Hindlimb muscle (tissue), 1 donor: ENCODE data around the gene WIPI1. TPM values are rescaled to one million over a fixed set of nuclear protein-coding genes. Genes with fewer than 3 reads are reported as not detected.

Source experiments
- DNase-seq: peaks from one replicate; pipeline ENCODE4 v3.0.0-alpha.2; 2013
- polyA plus RNA-seq: library from polyadenylated mRNA; unstranded; fragments of 120-200 nt; gene quantifications from one replicate; pipeline ENCODE4 v1.2.1, GENCODE V29; 2013; ENCODE audit not compliant: insufficient read length

The WIPI1 gene
- polyA plus RNA-seq, 1 donor = 39.4 TPM

DNA sequence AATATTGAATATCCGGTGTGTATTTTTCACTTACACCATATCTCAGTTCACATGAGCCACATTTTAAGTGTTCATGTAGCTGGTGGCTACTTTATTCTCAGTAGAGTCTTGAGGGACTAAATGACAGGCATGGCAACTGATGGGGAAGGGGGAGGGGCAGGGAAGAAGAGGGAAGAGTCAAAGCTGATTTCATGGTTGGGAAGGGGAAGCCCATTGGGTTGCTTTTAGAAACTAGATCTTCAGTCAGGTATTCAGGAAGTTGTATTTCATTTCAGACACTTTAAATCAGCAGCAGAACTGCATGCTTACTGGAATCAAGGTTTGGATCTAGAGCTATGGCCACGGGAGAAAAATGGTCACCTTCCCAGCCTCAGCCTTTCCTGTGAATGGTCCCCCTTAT is 2.9 kb upstream of the WIPI1 start:
- no peak for DNase-seq

- DNase-seq = no peak
Observed at GRCh38 chr17:68459037-68459639, 1.8 kb upstream of the WIPI1 start.

GRCh38 chr17:68458260-68459036 is 1.2 kb upstream of the WIPI1 start:
- no peak for DNase-seq

DNA sequence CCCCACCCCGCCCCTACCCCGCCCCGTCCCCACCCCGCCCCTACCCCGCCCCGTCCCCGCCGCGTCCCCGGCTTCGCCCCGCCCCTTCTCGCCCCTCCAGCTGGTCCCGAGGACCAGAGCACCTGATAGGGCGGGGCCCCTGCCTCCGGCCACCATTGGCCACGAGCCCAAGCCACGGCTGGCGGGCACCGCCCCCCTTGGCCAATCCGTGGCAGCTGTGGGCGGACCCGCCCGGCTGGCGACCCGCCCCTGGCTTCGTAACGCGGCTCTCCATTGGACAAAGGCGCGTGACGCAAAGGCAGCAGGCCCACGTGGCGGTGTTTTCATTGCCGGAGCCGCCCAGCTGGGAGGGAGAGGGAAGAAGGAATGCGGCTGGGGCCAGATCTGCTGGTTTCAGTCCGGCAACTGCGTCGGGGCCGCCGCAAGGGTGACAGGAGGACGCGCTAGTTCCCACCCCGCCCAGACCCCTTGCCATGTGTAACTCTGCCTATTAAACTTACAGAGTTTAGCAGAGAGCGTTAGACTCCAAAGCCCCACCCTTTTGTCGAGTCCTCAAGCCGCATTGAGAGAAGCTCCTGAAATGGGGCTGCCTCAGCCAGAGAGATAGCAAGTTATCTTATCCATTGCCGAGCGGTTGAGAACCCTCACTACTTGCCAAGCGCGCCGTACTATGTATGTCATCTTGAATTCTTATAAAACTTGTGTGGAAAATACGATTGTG is 403 bp upstream of the WIPI1 start:
- peak; percentile 98 for DNase-seq

DNA sequence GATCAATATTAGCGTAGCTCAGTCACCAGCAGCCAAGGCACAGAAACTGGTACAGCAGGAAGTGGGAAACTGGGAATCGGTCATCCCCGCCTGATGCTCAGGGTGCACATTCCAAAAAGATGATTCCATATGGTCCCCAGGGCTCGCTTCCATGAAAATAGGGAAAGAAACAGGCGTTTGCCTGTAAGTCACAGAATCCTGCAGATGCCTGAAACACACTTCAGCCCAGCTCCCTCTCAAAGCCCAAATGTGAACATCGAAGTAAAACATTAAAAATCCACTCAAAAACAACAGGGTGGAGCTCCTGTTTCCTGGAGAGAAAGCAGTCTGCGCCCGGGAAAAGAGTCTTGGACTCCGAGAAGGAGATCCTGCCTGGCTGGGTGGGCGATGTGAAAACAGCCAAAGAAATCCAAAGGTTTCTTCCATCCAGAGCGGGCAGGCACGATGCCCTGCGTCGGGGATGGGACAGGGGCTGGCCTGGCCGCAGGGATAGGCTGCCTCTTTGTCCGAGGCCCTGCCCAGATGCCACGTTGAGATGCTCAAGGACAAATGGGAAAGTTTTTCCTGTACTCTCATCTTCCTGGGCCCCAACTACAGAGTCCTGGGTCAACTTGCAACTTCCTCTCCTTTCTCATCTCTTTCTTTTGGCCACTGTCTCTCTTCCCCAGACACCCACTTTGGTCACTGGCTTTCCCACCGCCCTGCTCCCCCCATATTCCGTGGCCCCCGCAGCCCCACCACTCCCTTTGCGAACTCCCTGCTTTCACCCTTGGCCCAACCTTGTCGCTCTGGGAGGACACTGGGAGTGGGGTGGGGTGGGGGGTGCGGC is 743 bp downstream of the WIPI1 start:
- DNase-seq = peak; percentile 90

DNA sequence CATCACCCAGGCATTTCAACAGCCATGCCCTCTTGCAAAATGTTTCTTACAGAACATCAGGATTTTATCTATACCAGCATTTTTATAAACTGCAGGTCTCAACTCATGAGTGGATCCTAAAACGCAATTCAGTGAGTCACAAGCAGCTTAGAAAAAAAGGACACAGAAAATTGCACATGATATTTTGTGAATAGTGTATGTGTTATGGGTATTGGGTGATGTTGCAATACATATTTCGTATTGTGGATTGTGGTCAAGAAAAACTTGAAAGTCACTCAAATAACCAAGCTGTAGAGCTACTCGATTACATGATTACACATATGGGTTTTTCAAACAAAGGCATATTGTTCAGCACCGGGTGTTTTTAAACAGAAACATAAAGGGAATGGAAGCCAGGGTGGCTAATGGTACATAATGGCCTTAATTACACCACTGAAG is 1.4 kb downstream of the WIPI1 start:
- DNase-seq = no peak

- no peak for DNase-seq
Observed at GRCh38 chr17:68453991-68454665, 3.2 kb downstream of the WIPI1 start.

DNA sequence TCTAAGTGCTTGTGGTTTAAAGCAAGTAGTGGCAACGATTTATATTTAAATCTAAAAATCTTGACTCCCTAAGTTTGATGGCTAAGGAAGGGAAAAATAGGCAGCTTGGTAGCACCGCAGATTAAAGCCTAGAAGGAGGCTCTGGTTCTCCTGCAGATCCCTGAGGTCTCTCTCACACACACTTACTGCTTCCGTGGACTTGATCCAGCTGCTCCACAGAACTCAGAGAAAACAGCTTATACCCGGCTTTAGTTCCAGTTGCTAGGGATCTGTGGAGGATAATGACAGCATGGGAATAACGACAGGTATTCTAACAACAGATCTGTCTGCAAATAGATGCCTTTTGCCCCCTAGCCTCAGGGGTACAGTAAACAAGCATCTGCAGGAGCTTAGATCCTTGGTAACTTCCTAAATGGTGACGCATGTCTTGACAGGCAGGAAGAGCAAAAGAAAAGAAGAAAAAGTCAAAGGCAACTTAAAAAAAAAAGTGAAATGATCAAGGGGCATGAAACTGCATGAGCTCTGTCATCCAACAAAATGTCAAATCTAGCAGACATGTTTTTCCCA is 4.5 kb downstream of the WIPI1 start:
- DNase-seq = no peak

DNA sequence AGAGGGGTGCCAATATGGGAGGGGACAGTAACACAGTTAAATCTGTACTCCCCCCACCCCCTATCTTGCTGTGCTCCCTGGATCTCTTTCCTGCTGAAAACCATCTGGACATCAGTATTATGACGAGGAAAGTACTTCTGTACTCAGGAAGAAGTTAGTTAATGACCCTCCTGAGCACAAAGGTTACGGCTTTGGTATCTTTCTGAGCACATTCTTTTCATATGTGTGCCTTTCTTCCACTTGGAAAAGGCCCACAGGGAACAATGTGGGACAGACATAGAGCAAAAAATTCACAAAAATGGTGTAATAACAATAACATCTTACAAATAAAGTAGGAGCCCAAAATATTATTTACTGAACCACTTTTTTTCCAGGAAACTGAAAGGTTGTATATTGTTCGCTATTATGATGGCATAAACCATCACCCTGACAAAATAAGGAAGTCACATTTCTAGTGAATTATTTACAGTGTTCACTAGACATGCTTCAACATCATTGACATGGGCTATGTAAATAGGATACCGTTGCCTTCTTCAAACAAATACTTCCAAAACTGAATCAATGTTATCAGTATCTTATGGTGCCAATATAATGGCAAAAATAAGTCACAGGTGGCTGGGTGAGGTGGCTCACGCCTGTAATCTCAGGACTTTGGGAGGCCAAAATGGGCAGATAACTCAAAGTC is 5.5 kb downstream of the WIPI1 start:
- no peak for DNase-seq

DNA sequence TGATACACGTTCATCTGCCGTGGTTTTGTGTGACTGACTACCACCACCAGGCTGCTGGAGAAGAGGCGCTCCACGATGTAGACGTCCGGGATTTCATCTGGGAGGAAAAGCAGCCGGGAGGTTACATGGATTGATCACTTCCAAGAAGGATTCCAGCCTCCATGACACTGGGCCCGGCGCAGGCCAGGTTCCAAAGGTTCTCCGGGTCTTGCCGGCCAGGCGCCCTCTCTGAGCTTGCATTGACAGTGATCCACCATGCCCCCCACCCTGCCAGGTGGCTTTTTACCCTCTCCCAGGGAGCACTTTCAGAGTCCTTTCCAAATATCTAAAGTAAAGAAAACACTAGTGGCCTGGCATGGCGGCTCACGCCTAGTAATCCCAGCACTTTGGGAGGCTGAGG is 6.5 kb downstream of the WIPI1 start:
- no peak for DNase-seq

- no peak for DNase-seq
Observed at GRCh38 chr17:68450391-68450790, 6.9 kb downstream of the WIPI1 start.

DNA sequence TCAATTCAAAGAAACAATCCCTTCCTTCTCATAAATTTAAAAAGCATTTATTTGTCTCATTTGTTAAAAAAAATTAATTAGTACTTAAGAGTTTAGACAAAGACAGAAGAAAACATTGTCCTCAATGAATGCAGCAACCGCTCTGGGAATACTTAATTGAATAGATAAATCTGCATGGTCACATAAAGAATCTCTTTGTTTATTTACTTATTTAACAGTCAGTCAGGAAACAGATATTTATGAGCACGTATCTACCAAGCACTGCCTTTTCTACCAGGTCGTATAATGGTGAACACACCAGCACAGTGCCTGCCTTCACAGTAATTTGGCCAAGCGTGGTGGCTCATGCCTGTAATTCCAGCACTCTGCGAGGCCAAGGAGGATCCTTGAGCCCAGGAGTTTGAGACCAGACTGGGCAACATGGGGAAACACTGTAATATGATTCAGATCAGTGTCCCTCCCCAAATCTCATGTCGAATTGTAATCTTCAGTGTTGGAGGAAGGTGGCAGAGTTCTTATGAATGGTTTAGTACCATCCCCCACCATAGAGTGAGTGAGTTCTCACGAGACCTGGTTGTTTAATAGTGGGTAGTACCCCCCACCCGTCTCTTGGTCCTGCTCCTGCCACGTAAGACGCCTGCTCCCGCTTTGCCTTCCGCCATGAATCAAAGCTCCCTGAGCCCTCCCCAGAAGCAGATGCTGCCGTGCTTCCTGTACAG is 8.1 kb downstream of the WIPI1 start:
- no peak for DNase-seq

- DNase-seq = no peak
Observed at GRCh38 chr17:68446626-68447041, 10.7 kb downstream of the WIPI1 start.

GRCh38 chr17:68445671-68446070 is 11.6 kb downstream of the WIPI1 start:
- DNase-seq = no peak

- DNase-seq = no peak
Observed at GRCh38 chr17:68443972-68444464, 13.3 kb downstream of the WIPI1 start.

GRCh38 chr17:68441070-68441770 is 16.1 kb downstream of the WIPI1 start:
- DNase-seq = no peak

GRCh38 chr17:68440526-68440925 is 16.8 kb downstream of the WIPI1 start:
- no peak for DNase-seq

- no peak for DNase-seq
Observed at GRCh38 chr17:68439656-68440290, 17.5 kb downstream of the WIPI1 start.
